ENCODE data around the gene GNAI3. TPM values are rescaled to one million over a fixed set of nuclear protein-coding genes. Genes with fewer than 3 reads are reported as not detected.
"Not testable (repeated sequence)": the region's sequence is repeated elsewhere in the genome, so short reads cannot be mapped to it uniquely, and the experiment has no call there.

The GNAI3 gene
- polyA plus RNA-seq, 3 donors = 2.5 to 4.8 (median 4.1) TPM

DNA sequence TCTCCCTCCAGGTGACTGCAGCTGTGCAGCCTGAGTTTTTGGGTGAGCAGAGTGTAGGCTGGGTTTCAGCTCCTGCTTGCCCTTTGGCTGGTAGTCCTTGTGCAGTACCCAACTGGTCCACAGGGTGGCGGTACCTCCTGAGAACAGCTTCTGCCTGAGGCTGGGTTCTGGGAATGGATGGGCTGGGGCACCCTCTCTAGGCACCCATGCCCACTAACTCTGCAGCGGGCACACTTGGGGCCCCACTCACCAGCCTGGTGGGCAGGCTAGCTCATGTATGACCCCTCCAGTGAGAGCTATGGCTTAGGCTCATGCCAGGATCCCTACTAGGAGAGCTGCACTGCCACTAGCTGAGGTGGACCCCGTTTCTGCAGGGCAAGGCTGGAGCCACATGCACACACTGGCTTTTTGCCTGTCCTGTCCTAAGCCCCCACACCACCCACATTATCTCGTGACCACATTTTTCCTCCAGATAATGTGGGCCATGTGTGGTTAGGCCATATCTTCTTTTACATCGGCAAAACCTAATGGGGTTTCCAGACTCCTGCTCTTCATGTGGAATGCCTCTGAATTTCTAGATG, 92.0 kb downstream of the GNAI3 start:
- no peak overlapping the region for H3K27ac ChIP-seq (ENCODE audit: low read depth, low read length)
- WGBS, 3 donors = 26 to 50% (median 28%) methylated on average over 5 of the region's 5 CpGs

DNA sequence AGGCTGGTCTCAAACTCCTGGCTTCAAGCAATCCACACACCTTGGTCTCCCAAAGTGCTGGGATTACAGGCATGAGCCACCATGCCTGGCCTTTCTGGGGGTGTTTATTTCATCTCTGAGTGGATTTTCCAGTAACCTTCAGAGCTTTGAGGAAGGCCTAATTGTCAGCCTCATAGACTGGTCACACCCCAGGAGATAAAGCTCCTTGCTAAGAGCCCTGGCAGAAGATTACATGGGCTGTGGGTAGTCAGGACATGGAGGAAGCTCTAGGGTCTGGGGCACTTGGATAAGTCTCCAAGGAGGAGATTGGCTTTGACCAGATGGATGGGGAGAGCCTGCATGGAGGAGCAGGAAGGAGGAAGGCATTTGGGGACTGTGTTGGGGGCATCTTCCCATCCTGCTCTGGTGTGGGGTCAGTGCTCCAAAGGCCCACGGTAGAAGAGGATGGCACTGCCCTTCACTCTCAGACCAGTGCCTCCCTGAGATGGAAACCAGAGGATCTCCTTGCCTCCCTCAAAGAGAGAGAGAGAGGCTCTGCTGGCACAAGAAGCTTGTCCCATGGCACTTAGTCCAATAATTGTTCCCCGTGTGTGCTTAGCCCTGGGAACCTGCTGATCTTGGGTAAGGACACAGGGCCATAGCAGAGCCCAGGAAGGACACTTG, 92.8 kb downstream of the GNAI3 start:
- H3K27ac ChIP-seq (ENCODE audit: low read depth, low read length) = no peak overlapping the region
- 72 to 88% (median 81%) methylated on average over 2 of the region's 2 CpGs for WGBS, 3 donors

DNA sequence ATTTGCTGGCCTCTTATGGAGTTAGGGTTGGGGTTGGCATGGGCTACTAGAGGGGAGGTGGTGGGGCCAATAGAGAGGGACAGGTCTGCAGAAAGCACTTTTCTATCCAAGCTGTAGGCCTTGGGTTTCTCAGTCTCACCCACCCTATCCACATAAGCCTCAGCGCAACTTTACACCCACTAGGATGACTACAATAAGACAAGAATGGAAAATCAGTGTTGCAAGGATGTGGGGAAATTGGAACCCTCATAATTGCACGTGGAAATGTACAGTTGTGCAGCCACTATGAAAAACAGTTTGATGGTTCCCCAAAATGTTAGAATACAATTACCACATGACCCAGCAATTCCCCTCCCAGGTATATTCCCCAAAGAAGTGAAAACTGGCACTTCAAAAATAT, 93.4 kb downstream of the GNAI3 start:
- no peak overlapping the region for H3K27ac ChIP-seq (ENCODE audit: low read depth, low read length)
- 58 to 88% (median 66%) methylated on average over 2 of the region's 2 CpGs for WGBS, 3 donors

DNA sequence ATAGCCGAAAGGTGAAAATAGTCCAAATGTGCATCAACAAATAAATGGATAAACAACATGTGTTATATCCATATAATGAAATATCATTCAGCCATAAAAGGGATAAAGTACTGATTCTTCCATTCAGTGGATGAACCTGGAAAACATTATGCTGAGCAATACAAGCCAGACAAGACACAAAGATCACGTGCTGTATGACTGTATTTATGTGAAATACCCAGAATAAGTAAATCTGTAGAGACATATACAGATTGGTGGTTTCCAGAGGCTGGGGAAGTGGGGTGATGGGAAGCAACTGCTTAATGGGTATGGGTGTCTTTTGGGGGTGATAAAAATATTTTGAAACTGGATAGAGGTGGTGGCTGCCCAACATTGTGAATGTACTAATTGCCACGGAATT, 94.2 kb downstream of the GNAI3 start:
- 65 to 68% (median 66%) methylated on average over 3 of the region's 3 CpGs for WGBS, 3 donors
- no peak overlapping the region for H3K27ac ChIP-seq (ENCODE audit: low read depth, low read length)

DNA sequence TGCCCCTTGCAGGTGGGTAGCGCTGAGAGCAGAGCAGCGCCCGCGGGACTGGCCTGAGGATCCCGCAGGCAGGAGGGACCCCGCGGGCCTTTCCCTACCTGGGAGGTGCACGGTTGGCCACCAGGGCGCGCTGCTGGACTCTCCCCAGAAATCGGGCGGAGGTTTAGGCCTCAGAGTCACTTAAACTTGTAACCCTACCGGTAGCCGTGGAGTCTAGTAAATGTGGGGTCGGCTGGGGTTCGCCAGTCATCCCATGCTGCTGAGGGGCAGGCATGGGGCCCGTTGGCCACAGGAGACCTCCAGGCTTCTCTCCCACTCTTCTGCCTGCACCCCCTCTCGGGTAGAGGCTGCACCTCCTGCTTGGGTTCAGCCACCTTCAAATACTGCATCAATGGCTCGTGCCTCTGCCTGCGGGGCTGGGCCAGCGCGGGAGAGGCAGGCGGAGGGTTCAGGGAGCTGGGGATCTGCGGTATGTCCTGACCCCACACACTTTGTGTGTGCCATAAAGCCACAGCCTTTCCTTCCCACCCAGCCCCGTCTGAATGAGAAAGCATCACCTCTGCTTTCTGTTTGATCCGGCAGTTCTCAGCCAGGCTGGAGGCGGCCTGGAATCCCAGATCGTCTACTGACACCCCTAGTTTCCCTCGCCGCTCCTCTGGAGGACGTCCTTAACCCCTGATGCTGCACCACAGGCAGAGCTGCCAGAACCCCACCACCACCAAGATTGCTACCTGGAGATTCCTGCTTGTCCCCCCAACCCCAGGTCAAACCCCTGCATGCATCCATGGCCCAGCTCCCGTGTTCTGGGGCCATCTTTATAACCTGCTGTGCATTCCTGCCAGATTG, 95.2 kb downstream of the GNAI3 start:
- H3K27ac ChIP-seq (ENCODE audit: low read depth, low read length) = no peak overlapping the region
- 35 to 38% (median 38%) methylated on average over 32 of the region's 32 CpGs for WGBS, 3 donors

DNA sequence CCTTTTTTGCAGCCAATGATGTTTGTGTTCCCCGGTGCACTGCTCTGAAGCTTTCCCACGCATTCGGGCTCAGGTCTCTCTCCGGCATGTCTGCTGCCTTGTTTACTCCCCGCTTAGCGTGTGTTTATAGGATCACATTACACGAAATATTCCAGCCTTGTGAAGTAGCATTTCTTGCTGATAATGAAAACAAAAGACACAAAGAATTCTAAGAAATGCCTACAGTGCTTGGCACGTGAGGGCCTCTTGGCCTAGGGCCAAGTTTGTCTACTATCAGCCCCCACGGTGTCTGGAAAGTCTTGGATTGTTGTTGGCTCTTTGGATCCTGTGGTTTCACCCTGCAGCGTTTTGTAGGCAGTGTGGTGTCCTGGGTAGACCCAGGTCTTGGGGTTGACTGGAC, 96.3 kb downstream of the GNAI3 start:
- H3K27ac ChIP-seq (ENCODE audit: low read depth, low read length) = no peak overlapping the region
- 25 to 62% methylated on average over 10 of the region's 10 CpGs; no CpG with 5 or more reads in 1 of the 3 donors for WGBS, 3 donors

DNA sequence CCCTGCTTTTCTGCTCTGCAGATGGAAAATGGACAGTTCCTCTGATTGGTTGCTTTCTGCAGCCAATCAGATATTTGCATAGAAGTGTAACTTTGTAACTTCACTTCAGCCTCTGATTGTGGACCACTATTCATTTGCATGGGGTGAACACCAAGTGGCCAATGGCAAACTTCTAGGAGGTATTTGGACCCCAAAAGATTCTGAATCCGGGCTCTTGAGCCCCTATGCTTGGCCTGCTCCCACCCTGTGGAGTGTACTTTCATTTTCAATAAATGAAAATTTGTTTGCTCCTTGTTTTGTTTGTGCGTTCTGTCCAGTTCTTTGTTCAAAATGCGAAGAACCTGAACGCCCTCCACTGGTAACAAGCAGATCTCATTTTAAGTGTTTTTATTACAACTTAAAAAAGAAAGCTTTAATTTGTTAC, 101.1 kb downstream of the GNAI3 start:
- WGBS, 3 donors = 35 to 54% (median 42%) methylated on average over 4 of the region's 4 CpGs
- H3K27ac ChIP-seq (ENCODE audit: low read depth, low read length) = no peak overlapping the region

DNA sequence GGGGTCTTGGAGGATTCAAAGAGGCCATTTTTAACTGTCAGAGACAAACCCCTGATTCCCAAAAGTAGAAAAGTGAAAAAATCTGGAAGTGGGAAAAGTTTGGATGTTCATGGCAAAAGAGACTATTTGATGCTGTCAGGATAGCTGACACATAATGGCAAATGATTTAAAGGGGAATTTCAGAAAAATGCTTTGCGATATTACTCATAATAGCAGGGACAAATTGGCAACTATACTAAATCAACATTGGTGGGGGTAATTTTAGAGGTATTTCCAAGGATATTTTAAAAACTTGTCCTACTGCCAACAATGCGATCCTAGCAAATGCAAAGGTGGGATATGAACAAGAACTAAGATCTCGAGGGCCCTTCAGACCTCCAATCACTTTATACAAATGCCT, 102.2 kb downstream of the GNAI3 start:
- 82 to 90% (median 88%) methylated on average over 3 of the region's 3 CpGs for WGBS, 3 donors
- no peak overlapping the region for H3K27ac ChIP-seq (ENCODE audit: low read depth, low read length)

DNA sequence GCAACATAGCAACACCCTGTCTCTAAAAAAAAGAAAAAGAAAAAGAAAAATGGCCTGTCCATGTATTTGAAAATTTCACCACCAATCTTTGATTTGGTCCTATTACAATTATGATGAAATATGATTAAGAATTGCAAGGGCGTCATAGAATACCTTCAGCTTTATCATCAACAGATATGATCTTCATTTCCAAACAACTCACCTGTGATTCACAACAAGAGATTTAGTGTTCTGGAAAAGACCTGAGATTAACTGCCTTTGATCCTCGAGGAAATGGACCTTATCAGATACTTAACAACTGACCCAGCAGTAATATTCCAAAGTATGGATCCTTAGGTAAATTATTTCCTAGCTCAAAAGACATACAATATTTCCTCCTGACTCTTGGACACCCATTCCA, 104.0 kb downstream of the GNAI3 start:
- H3K27ac ChIP-seq (ENCODE audit: low read depth, low read length) = no peak overlapping the region
- WGBS, 3 donors = 41 to 84% (median 82%) methylated on average over 2 of the region's 2 CpGs

DNA sequence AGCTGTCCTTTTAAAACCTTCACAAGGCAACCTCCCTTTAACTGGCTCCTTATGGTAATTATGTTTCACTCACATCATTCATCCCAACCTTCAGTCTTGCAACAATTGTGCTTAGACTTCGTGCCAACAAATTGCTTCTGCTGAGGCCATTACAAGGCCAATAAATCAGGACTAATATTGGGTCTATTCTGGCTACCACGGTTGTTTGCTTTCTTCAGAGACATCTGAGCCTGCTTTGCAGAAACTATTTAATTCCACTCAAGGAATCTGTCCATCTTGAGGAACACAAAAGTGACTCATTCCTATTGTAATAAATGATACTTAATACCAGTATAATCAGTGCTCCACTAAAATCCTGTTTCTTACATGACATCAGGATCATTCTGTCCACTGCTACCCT, 104.9 kb downstream of the GNAI3 start:
- no peak overlapping the region for H3K27ac ChIP-seq (ENCODE audit: low read depth, low read length)
- 50 to 81% (median 76%) methylated on average over 2 of the region's 2 CpGs for WGBS, 3 donors

DNA sequence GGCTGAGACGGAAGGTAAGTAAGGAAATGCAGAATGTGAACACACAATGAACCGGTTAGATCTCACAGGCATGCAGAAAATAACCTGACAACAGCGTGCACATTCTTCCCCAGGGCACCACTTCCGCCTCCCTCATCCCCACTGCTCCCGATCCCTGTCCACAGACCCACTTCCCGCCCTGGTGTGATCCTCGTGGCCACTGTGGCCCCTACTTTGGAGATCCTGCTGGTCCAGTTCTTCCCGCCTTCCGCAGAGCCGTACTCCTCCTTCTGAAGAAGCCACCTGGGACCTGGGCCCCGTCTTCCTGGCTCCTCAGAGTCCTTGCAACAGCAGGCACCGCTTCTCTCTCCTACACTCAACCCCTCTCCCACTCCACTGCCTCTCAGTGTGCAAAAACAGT, 106.1 kb downstream of the GNAI3 start:
- no peak overlapping the region for H3K27ac ChIP-seq (ENCODE audit: low read depth, low read length)
- WGBS, 3 donors = 91 to 93% (median 91%) methylated on average over 12 of the region's 12 CpGs

DNA sequence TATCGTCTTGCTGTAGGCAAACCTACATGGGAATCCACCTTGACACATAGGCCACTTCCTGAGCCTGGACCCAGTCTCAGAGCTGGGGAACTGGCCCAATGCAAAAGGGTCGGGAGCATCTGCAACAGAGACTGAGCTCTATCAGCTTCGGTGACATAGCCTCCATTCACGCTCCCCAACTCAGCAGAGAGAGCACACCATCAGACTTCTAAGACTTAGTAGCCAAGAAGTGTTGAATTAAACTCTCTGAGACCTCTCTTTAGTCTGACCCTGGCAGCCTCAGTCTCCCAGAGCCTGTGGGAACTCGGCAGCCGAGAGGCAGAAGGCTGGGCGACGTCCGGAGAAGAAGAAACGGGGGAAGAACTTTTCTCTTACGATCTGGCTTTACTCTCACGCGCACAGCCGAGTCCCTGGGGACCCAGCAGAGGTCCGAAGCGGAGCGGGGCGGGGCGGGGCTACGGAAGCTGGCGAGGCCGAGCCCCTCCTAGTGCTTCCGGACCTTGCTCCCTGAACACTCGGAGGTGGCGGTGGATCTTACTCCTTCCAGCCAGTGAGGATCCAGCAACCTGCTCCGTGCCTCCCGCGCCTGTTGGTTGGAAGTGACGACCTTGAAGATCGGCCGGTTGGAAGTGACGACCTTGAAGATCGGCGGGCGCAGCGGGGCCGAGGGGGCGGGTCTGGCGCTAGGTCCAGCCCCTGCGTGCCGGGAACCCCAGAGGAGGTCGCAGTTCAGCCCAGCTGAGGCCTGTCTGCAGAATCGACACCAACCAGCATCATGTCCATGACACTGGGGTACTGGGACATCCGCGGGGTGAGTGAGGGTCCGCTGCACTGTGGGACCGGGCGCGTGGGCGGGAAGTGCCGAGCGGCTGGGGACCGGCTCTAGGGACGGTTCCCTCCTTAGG, 107.5 kb downstream of the GNAI3 start, which contains the start of gene GSTM4:
TSS of gene GSTM4 (plus strand) at position 485 of the 905 bp plus-strand sequence. CDS start at position 776, 291 bp downstream.
- 1 to 2% (median 1%) methylated on average over 54 of the region's 54 CpGs for WGBS, 3 donors
- peak within 1 kb of the TSS; percentile 64 for H3K27ac ChIP-seq (ENCODE audit: low read depth, low read length)

DNA sequence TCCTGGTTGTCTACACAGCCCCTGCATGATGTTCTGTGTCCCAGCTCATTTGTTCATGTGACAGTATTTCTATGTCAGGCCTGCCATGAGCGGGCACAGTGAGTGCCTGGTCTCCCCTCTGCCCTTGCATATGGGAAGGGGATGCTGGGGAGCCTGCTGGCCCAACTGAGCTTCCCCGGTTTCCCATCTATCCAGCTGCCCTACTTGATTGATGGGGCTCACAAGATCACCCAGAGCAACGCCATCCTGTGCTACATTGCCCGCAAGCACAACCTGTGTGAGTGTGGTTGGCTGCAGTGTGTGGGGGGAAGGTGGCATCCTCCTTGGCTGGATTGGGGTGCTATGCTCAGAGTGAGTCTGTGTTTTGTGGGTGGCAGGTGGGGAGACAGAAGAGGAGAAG, 109.0 kb downstream of the GNAI3 start:
- 89 to 95% (median 92%) methylated on average over 4 of the region's 4 CpGs for WGBS, 3 donors
- no peak overlapping the region for H3K27ac ChIP-seq (ENCODE audit: low read depth, low read length)

DNA sequence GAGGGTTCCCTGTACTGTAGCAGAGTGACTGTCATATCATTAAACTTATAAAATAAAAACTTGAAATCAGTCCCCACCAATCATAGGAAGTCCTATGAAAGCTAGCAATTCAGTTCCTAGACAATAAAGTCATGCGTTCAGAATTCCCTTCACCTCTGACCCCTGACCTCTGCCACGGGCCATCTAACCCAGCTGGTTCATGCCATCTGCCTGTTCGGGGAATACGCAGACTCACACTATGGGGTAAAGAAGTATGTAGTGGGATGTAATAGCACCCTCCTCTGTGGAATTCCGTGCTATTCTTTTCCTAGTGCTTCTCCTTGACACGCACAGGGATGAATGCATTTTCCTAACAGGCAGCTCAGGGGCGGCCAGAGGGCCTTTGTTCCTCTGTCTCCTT, 109.6 kb downstream of the GNAI3 start:
- no peak overlapping the region for H3K27ac ChIP-seq (ENCODE audit: low read depth, low read length)
- WGBS, 3 donors = 79 to 88% (median 80%) methylated on average over 7 of the region's 7 CpGs

DNA sequence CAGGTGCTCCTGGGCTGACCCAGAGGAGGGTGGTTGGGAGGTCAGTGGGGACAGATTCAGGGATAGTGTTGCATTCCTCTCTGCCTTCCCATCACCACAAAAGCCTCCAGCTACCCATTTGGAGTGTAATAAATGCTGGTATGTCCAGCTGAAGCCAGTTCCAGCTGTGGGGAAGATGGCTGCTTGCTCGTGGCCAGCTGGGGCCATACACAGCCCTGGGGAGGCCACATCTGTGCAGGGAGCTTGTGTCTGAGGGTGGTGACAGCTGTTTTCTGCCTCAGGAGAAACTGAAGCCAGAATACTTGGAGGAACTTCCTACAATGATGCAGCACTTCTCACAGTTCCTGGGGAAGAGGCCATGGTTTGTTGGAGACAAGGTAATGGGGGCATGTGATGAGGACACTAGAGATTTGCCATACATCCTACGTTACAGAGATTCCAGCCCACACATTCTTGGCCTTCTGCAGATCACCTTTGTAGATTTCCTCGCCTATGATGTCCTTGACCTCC, 110.2 kb downstream of the GNAI3 start:
- 19 to 56% (median 48%) methylated on average over 3 of the region's 3 CpGs for WGBS, 3 donors
- no peak overlapping the region for H3K27ac ChIP-seq (ENCODE audit: low read depth, low read length)

DNA sequence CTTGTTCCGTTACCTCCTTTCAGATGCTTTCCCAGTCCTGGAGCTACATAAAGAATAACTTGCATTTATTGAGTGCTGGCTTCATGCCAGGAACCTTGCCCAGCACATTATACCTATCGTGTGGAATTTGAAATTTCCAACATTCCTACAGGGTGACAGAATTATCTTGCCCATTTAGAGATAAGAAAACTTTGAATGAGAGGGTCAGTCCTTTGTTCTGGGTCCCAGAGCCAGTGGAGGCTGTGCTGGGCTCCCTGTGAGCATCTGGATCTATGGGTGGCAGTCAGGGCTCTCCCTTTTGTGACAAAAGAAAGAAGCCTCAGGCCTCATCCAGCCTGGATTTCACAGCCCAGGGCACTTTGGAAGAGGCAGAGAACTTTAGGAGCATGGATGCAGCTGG, 110.7 kb downstream of the GNAI3 start:
- H3K27ac ChIP-seq (ENCODE audit: low read depth, low read length) = no peak overlapping the region
- 42 to 74% (median 63%) methylated on average over 2 of the region's 2 CpGs for WGBS, 3 donors

DNA sequence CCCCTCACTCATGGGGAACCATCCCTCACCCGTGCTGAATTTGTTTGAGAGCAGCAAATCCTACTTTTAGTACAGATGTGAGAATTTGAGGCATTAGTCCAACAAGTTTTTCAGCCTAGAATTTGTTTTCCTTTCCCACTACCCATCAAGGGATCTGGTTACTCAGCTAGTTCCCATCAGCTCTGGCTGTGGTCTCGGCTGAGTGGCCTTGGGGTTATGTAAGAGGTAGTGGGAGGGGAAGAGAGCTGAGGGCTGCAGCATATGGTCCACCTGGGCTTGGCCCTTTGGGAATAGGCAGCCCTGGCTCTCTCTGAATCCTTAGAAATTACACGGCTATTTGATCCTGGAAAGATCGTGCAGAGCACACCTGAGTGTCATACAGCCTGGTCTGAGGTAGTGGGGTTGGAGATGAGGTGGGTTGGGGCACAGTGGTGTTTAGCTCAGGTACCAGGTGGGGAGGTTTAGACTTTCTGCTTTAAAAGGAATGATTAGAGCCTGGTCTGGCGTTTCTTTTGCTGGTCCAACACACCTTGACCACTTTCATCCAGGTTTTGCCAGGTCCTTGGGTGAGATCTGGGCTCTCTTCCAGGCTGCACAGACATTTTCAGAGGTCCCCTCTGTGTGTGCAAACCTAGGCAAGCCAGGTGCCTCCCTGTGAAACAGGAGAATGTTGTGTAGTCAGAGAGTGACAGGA, 111.7 kb downstream of the GNAI3 start:
- no peak overlapping the region for H3K27ac ChIP-seq (ENCODE audit: low read depth, low read length)
- 19 to 75% (median 74%) methylated on average over 5 of the region's 5 CpGs for WGBS, 3 donors

DNA sequence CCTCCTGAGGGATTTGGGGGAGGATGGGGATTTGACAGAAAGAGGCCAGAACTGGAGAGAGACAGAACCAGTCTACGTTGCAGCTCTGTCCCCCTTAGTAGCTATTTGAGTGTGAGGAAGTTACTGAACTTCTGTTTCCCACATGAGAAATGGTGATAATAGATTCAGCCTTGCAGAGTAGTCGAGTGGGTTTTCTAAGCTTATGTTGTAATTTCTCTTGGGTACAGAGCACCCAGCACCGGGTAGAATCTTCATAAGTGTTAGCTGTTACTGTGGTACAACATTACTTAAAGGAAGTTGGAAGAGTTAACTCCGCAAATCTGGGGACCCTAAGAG, 112.2 kb downstream of the GNAI3 start:
- WGBS, 3 donors = 33 to 62% (median 38%) methylated on average over 2 to 3 of the region's 4 CpGs
- H3K27ac ChIP-seq (ENCODE audit: low read depth, low read length) = not testable (repeated sequence)

Measured in adipose tissue (tissue), 3 donors.